T-helper 17 cell (primary cell): ENCODE measurements around the gene CCDC88A. TPM values are rescaled to one million over a fixed set of nuclear protein-coding genes. Genes with fewer than 3 reads are reported as not detected.
"Not testable (repeated sequence)": the region's sequence is repeated elsewhere in the genome, so short reads cannot be mapped to it uniquely, and the experiment has no call there.

Experiments used
- ATAC-seq: fragments of 150-1000 bp; cut with Tn5 transposase; 2 replicates; pipeline ENCODE4 v1.10.0; 2021; ENCODE audit warnings: mild to moderate bottlenecking, moderate library complexity
- DNase-seq, 3 donors: peaks; one replicate each; pipeline versions ENCODE4 v3.0.0 to v3.0.0-alpha.2; 2020 to 2021
- H3K9me3 ChIP-seq: one replicate; pipeline ENCODE4 v1.7.0; 2013; ENCODE audit warnings: low read length, mild to moderate bottlenecking; ENCODE audit not compliant: control insufficient read depth, poor library complexity, severe bottlenecking
- H3K27ac Mint-ChIP-seq: one replicate; pipeline ENCODE4 v1.8.0; 2022; ENCODE audit warnings: mild to moderate bottlenecking, moderate library complexity, mixed read lengths
- H3K27me3 Mint-ChIP-seq: one replicate; pipeline ENCODE4 v1.8.0; 2022; ENCODE audit warnings: mixed read lengths
- H3K36me3 Mint-ChIP-seq: one replicate; pipeline ENCODE4 v1.8.0; 2022; ENCODE audit warnings: low read depth, mixed read lengths
- H3K4me1 Mint-ChIP-seq: one replicate; pipeline ENCODE4 v1.8.0; 2022; ENCODE audit warnings: mild to moderate bottlenecking, mixed read lengths
- H3K4me3 Mint-ChIP-seq: one replicate; pipeline ENCODE4 v1.8.0; 2022; ENCODE audit warnings: mild to moderate bottlenecking, moderate library complexity, mixed read lengths
- total RNA-seq, 4 donors: library from RNA in 2 of 4; stranded (reverse) in 2 of 4; gene quantifications; one replicate each; pipeline ENCODE4 v1.2.3 and lab custom pipeline; 2022 to 2026

The CCDC88A gene
- total RNA-seq, 2 donors from 2014 or later: 10.8 to 15.2 TPM

GRCh38 chr2:55247025-55247424, 172.6 kb downstream of the CCDC88A start:
- DNase-seq (no peak), ATAC-seq (no peak)
- no peak overlapping the region for H3K4me3 Mint-ChIP-seq
- H3K36me3 Mint-ChIP-seq: peaks cover 2% of the 10 kb centered on the region
- H3K27ac Mint-ChIP-seq: no peak overlapping the region
- no peaks in the 10 kb centered on the region for H3K27me3 Mint-ChIP-seq
- no peaks in the 10 kb centered on the region for H3K4me1 Mint-ChIP-seq
- H3K9me3 ChIP-seq: no peaks in the 10 kb centered on the region

GRCh38 chr2:55245411-55245810, 174.2 kb downstream of the CCDC88A start:
- Mint-ChIP-seq H3K27me3 (no peaks in the 10 kb centered on the region), H3K36me3 (peaks cover 2% of the 10 kb centered on the region), H3K27ac (no peak overlapping the region), H3K4me3 (no peak overlapping the region), H3K4me1 (no peaks in the 10 kb centered on the region)
- ATAC-seq (no peak), DNase-seq (no peak)
- no peaks in the 10 kb centered on the region for H3K9me3 ChIP-seq

GRCh38 chr2:55242617-55243016, 177.0 kb downstream of the CCDC88A start:
- no peaks in the 10 kb centered on the region for H3K9me3 ChIP-seq
- no peak for ATAC-seq
- DNase-seq: no peak
- H3K27me3 Mint-ChIP-seq: no peaks in the 10 kb centered on the region
- H3K36me3 Mint-ChIP-seq: peaks cover 2% of the 10 kb centered on the region
- H3K27ac Mint-ChIP-seq: peak overlapping the region; percentile 21
- H3K4me1 Mint-ChIP-seq: no peaks in the 10 kb centered on the region
- no peak overlapping the region for H3K4me3 Mint-ChIP-seq

GRCh38 chr2:55241582-55241981, 178.1 kb downstream of the CCDC88A start:
- H3K4me3 Mint-ChIP-seq, ATAC-seq, H3K27ac Mint-ChIP-seq, H3K36me3 Mint-ChIP-seq, DNase-seq, H3K9me3 ChIP-seq, H3K27me3 Mint-ChIP-seq, H3K4me1 Mint-ChIP-seq: not testable (repeated sequence)

GRCh38 chr2:55239656-55240222, 179.9 kb downstream of the CCDC88A start:
- H3K9me3 ChIP-seq: no peaks in the 10 kb centered on the region
- Mint-ChIP-seq H3K4me3 (no peak overlapping the region), H3K27ac (peak overlapping the region; percentile 16), H3K36me3 (peaks cover 2% of the 10 kb centered on the region), H3K27me3 (no peaks in the 10 kb centered on the region), H3K4me1 (no peaks in the 10 kb centered on the region)
- DNase-seq (no peak), ATAC-seq (no peak)

Other genes with a start within 250 kb of the CCDC88A start
- 1 to 10 TPM; 3.5 to 7.1 TPM for gene CLHC1, start 187.6 kb downstream of the CCDC88A start, total RNA-seq
- gene RPS27A, start 187.2 kb downstream of the CCDC88A start, total RNA-seq: 1,000 to 10,000 TPM; 1,730 to 1,784 TPM
- gene MTIF2, start 150.6 kb downstream of the CCDC88A start, total RNA-seq: 10 to 100 TPM; 16.8 to 18.7 TPM
- gene CFAP36, start 99.9 kb upstream of the CCDC88A start, total RNA-seq: 10 to 100 TPM; 38.7 to 49.7 TPM
- 10 to 100 TPM; 77.1 to 78.2 TPM for gene PPP4R3B, start 197.8 kb upstream of the CCDC88A start, total RNA-seq